Caco-2 (cell line): ENCODE measurements around the gene ARHGAP5. TPM values are rescaled to one million over a fixed set of nuclear protein-coding genes. Genes with fewer than 3 reads are reported as not detected.

Experiments
- BruUV-seq: library from RNA; stranded (reverse); fragments of 400-500 nt; replicated peaks from 2 replicates; lab custom pipeline; 2021; lab: Mats Ljungman, UMichigan
- CTCF ChIA-PET: fragments of 300-600 bp; sonication (Branson Sonifier 250); formaldehyde crosslinking; loops from one replicate; lab custom pipeline; 2022; ENCODE audit warnings: antibody characterized with exemption; lab: Charles Lee
- POLR2A ChIA-PET: fragments of 300-600 bp; sonication (Branson Sonifier 250); formaldehyde crosslinking; loops from one replicate; lab custom pipeline; 2022; ENCODE audit warnings: antibody characterized with exemption; lab: Charles Lee
- DNase-seq, 2 experiments: peaks; one replicate each; pipeline versions ENCODE4 v3.0.0 to v3.0.0-alpha.2; 2020 to 2022
- H3K27me3 ChIP-seq: replicated peaks from 2 replicates; pipeline ENCODE4 v1.6.0; 2011; ENCODE audit warnings: low read length; ENCODE audit not compliant: control insufficient read depth, insufficient read depth
- H3K36me3 ChIP-seq: 2 replicates; pipeline ENCODE4 v1.5.1; 2011; ENCODE audit warnings: low read length; ENCODE audit not compliant: control insufficient read depth, insufficient read depth
- H3K4me1 ChIP-seq: fragments of 250-450 bp; sonication (Bioruptor Pico); 2 replicates; pipeline ENCODE4 v1.5.1; 2020; ENCODE audit warnings: mild to moderate bottlenecking
- H3K4me3 ChIP-seq: 2 replicates; pipeline ENCODE4 v1.5.1; 2011; ENCODE audit warnings: low read depth, mild to moderate bottlenecking, control low read depth, low read length
- H3K9me3 ChIP-seq: fragments of 250-450 bp; sonication (Bioruptor Pico); 2 replicates; pipeline ENCODE4 v1.5.1; 2020; ENCODE audit warnings: mild to moderate bottlenecking, moderate library complexity
- H3K27ac Mint-ChIP-seq: one replicate; pipeline ENCODE4 v1.8.0; 2022; ENCODE audit warnings: mixed read lengths; ENCODE audit not compliant: unreplicated experiment
- H3K27me3 Mint-ChIP-seq: one replicate; pipeline ENCODE4 v1.8.0; 2022; ENCODE audit warnings: mixed read lengths; ENCODE audit not compliant: insufficient read depth, unreplicated experiment
- H3K36me3 Mint-ChIP-seq: one replicate; pipeline ENCODE4 v1.8.0; 2022; ENCODE audit warnings: mild to moderate bottlenecking, mixed read lengths; ENCODE audit not compliant: insufficient read depth, unreplicated experiment
- H3K4me1 Mint-ChIP-seq: one replicate; pipeline ENCODE4 v1.8.0; 2022; ENCODE audit warnings: low read depth, mixed read lengths; ENCODE audit not compliant: unreplicated experiment
- H3K4me3 Mint-ChIP-seq: one replicate; pipeline ENCODE4 v1.8.0; 2022; ENCODE audit warnings: mild to moderate bottlenecking, moderate library complexity, mixed read lengths; ENCODE audit not compliant: unreplicated experiment
- H3K9me3 Mint-ChIP-seq: one replicate; pipeline ENCODE4 v1.8.0; 2022; ENCODE audit warnings: mixed read lengths; ENCODE audit not compliant: unreplicated experiment
- CTCF ChIP-seq, 2 experiments: fragments of 200-600 bp in 1 of 2; IDR thresholded peaks; 1 replicate in 1 of 2; 2 replicates in 1 of 2; pipeline versions ENCODE4 v1.5.1 to v1.8.0; 2011 to 2022; ENCODE audit warnings: antibody characterized with exemption in 1 of 2, control low read depth in 1 of 2, inconsistent platforms in 1 of 2, low read depth in 1 of 2, low read length in 1 of 2, mild to moderate bottlenecking in 1 of 2, moderate library complexity in 1 of 2; ENCODE audit not compliant: insufficient read depth in 1 of 2, severe bottlenecking in 1 of 2, unreplicated experiment in 1 of 2
- intact Hi-C: fragments of 100-400 bp; cut with micrococcal nuclease; formaldehyde crosslinking; loops from one replicate; pipeline ENCODE4 v1.10.0; 2022; ENCODE audit not compliant: unreplicated experiment
- total RNA-seq: library from RNA; stranded (reverse); gene quantifications from 2 replicates; pipeline ENCODE4 v1.2.3, GENCODE V29; 2022

Gene ARHGAP5
- total RNA-seq, 1 experiment from 2014 or later: 165 TPM

- H3K9me3 Mint-ChIP-seq: no peaks in the 10 kb centered on the region
- intact Hi-C loops: no loop called here
- ChIA-PET CTCF (interaction anchor here (2.6 kb wide), 1 partner anchor 180 kb away, joined by 9 read pairs; no protein-coding TSS in a partner anchor), POLR2A (no interaction called here)
- Histone ChIP-seq H3K36me3 (no peaks in the 10 kb centered on the region), H3K4me1 (peaks cover 24% of the 10 kb centered on the region; the same call in 1 of the 2 replicates), H3K9me3 (no peaks in the 10 kb centered on the region), H3K27me3 (no peaks in the 10 kb centered on the region), H3K4me3 (peak overlapping the region; percentile 72)
- H3K27me3 Mint-ChIP-seq: no peaks in the 10 kb centered on the region
- peaks cover 15% of the 10 kb centered on the region for H3K4me1 Mint-ChIP-seq
- peak overlapping the region; percentile 87 for H3K4me3 Mint-ChIP-seq
- no peak for DNase-seq
- no TSS peak for BruUV-seq
- TF ChIP-seq CTCF (IDR thresholded peaks at IDR 0.05; ENCODE audit: insufficient read depth in 1 of 2, low read depth in 1 of 2, low read length in 1 of 2, severe bottlenecking in 1 of 2, unreplicated experiment in 1 of 2): peak in 1 of 2 experiments; percentile 4
- H3K36me3 Mint-ChIP-seq: peaks cover 17% of the 10 kb centered on the region
- H3K27ac Mint-ChIP-seq: peak overlapping the region; percentile 77
These were observed 2.1 kb upstream of the ARHGAP5 start for GRCh38 chr14:32074887-32075572.

GRCh38 chr14:32075672-32076277 is 1.3 kb upstream of the ARHGAP5 start:
- DNase-seq: peak in 1 of 2 experiments; percentile 56
- Histone ChIP-seq H3K36me3 (no peaks in the 10 kb centered on the region), H3K27me3 (no peaks in the 10 kb centered on the region), H3K9me3 (no peaks in the 10 kb centered on the region), H3K4me1 (peaks cover 29% of the 10 kb centered on the region), H3K4me3 (peak overlapping the region; percentile 72)
- TF ChIP-seq CTCF (IDR thresholded peaks at IDR 0.05; ENCODE audit: insufficient read depth in 1 of 2, low read depth in 1 of 2, low read length in 1 of 2, severe bottlenecking in 1 of 2, unreplicated experiment in 1 of 2): no peak
- CTCF ChIA-PET: interaction anchor here (0.5 to 2.6 kb wide), 4 partner anchors 20 to 290 kb away, joined by 3 to 9 read pairs (median 3); no protein-coding TSS in a partner anchor
- H3K36me3 Mint-ChIP-seq: peaks cover 17% of the 10 kb centered on the region
- peak overlapping the region; percentile 87 for H3K4me3 Mint-ChIP-seq
- intact Hi-C loops: loop anchor here (1.0 kb wide), 3 partner anchors 126 to 394 kb away; no protein-coding TSS in a partner anchor
- BruUV-seq: TSS peak; percentile 93
- H3K4me1 Mint-ChIP-seq: peaks cover 20% of the 10 kb centered on the region
- no peaks in the 10 kb centered on the region for H3K27me3 Mint-ChIP-seq
- POLR2A ChIA-PET: interaction anchor here (0.9 to 1.8 kb wide), 5 partner anchors 9 to 655 kb away, joined by 4 to 13 read pairs (median 7); partner anchors contain the start of genes HEATR5A and RNU6-8
- peak overlapping the region; percentile 77 for H3K27ac Mint-ChIP-seq
- H3K9me3 Mint-ChIP-seq: no peaks in the 10 kb centered on the region
